Uterine smooth muscle cell (primary cell): ENCODE results near the gene FHIT. TPM values are rescaled to one million over a fixed set of nuclear protein-coding genes. Genes with fewer than 3 reads are reported as not detected.

Experiments used
- total RNA-seq: library from RNA; depleted of rRNA; stranded (reverse); fragments of >200 nt; gene quantifications from 2 replicates; pipeline ENCODE4 v1.2.3, GENCODE V29; 2014

FHIT gene
- 2.0 and 2.1 TPM in 2 replicates for total RNA-seq

DNA sequence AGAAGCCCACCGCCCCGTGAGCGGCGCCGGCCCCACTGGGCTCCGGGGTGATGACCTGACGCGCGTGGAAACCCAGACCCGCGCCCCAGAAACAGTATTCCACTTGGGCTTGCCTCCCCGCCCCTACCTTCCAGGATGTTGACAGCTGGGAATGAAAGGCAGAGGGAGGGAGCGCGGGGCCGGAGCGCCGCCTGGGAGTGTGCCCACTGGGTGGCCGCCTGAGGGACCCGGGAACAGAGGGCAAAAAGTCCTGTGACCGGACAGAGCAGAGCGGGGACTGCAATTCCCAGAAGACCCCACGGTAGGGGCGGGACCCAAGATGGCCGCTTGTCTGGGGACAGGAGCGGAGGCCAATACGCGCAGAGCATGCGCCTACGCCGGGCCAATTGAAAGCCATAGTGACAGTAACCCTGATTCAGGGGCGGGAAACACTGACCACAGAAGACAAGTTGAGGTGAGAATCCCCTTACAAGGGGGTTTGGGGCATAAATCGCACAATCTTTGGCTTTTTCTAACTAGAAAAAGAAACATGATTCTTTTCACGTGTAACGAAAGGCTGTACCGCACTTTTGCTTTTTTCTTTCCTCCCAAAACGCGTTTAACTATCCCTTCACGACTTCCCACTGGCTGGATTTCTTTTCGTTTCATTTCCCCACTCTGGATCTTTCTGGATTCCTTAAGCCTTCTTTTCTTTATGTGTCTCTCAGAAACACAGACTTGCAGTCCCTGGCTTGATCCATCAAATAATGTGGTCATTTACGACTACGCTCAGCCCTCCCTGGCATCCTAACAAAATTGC, at the start of gene FHIT:
TSS of gene FHIT (minus strand) at position 279 of the 799 bp plus-strand sequence.

